Nephron progenitor cell (in vitro differentiated cells): ENCODE data around the gene ATG10.

Experiments used
- DNase-seq: peaks from one replicate; pipeline ENCODE4 v3.0.0; 2021
- H3K27ac Mint-ChIP-seq: 2 replicates; pipeline ENCODE4 v1.8.0; 2021; ENCODE audit warnings: mild to moderate bottlenecking, moderate library complexity, mixed read lengths
- H3K27me3 Mint-ChIP-seq: 2 replicates; pipeline ENCODE4 v1.8.0; 2021; ENCODE audit warnings: mild to moderate bottlenecking, low read depth, mixed read lengths; ENCODE audit not compliant: poor library complexity
- H3K36me3 Mint-ChIP-seq: 2 replicates; pipeline ENCODE4 v1.8.0; 2021; ENCODE audit warnings: low read depth, mixed read lengths
- H3K4me1 Mint-ChIP-seq: 2 replicates; pipeline ENCODE4 v1.8.0; 2021; ENCODE audit warnings: mixed read lengths
- H3K4me3 Mint-ChIP-seq: 2 replicates; pipeline ENCODE4 v1.8.0; 2021; ENCODE audit warnings: mild to moderate bottlenecking, moderate library complexity, mixed read lengths
- H3K9me3 Mint-ChIP-seq: 2 replicates; pipeline ENCODE4 v1.8.0; 2021; ENCODE audit warnings: mild to moderate bottlenecking, moderate library complexity, mixed read lengths
- CTCF ChIP-seq: fragments of 200-600 bp; sonication (generic); IDR thresholded peaks from 2 replicates; pipeline ENCODE4 v1.5.0; 2021; ENCODE audit warnings: antibody characterized with exemption

The ATG10 gene

DNA sequence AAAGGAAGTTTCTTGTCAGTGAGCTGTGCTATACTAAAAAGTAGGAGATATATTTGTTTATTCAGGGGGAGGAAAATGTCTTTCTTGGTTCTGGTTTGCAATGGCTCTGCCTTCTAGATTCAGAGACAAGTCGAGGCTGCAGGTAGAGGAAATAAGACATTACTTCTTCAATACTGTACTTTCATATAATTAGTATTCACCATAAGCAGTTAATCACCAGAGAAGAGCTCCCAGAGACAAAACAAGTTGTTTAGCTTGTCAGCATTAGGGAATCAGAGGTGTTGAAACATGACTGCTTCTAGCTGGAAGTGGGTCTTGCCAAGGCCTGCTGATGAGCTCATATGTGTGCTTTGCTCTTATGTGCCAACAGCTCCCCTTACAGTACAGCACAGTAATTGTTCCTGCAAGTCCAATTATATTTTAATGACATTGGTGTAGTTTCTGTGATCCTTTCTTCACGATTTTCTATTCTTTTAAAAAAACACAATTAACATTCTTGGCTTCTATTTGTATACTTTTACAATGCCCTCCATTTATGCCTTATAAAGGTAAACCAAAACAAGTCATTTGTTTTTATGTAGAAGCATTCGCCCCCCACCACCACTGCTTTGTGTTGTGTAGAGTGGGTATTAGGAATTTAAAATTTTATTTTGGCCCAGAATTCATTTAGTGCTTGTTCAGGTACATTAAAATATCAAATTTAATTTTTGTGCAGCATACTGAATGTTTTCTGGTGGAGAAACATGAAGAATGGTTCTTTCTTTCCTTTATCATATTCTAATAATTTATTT, 194.1 kb downstream of the ATG10 start:
- Mint-ChIP-seq H3K4me1 (peaks cover 24% of the 10 kb centered on the region), H3K27me3 (no peaks in the 10 kb centered on the region), H3K27ac (peak overlapping the region; percentile 59), H3K4me3 (no peak overlapping the region), H3K9me3 (no peaks in the 10 kb centered on the region), H3K36me3 (no peaks in the 10 kb centered on the region)
- peak; percentile 65 for TF ChIP-seq CTCF
- peak; percentile 22 for DNase-seq

DNA sequence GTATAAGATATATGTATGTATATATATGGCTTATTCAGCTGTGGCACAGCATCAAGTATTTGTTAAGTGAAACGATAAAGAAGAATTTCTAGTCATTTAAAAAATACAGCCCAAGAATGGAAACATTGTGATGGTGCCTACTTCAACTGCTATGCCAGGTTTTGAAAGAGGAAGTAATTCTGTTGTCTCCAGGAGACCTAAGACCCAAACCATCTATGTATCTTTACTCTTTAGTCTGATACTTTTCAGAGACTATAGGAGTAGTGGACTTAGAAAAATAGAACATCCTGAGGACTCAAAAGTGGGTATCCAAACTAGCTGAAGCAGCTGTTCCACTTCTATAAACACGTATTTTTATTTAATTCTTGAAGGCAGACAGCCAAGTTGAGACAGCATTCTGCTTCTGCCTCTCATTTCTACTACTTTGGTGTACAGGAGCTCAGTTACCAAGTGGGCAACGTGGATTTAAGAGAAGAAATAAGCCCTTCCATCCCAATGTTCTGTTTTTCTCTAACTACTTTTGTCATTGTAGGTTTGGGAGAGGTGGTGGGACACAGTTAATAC, 195.6 kb downstream of the ATG10 start:
- TF ChIP-seq CTCF, result no peak
- H3K4me1 Mint-ChIP-seq, result peaks cover 24% of the 10 kb centered on the region
- no peaks in the 10 kb centered on the region for H3K36me3 Mint-ChIP-seq
- no peak overlapping the region for H3K27ac Mint-ChIP-seq
- no peak for DNase-seq
- H3K4me3 Mint-ChIP-seq, result no peak overlapping the region
- no peaks in the 10 kb centered on the region for H3K9me3 Mint-ChIP-seq
- H3K27me3 Mint-ChIP-seq, result no peaks in the 10 kb centered on the region

DNA sequence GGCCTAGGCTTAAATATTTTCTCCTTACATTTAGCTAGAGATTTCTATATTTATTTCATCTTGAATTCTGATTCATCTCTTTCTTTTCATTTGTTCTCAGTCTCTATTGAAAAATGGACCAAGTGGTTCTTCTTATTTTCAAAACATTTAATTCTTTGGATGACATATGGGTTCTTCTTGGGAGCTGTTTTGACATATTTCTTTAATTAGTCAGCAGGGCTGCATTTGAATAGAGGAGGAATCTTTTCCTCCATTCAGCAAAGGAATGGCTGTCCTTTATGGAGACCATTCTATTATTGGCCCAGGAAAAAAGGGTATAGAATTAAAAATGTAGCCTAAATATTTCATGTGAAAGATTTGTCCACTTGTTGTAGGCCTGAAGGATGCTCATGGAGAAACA, 196.5 kb downstream of the ATG10 start:
- Mint-ChIP-seq H3K4me1 (peaks cover 24% of the 10 kb centered on the region), H3K9me3 (no peaks in the 10 kb centered on the region), H3K27ac (no peak overlapping the region), H3K27me3 (no peaks in the 10 kb centered on the region), H3K36me3 (no peaks in the 10 kb centered on the region), H3K4me3 (no peak overlapping the region)
- TF ChIP-seq CTCF, result no peak
- DNase-seq, result no peak

DNA sequence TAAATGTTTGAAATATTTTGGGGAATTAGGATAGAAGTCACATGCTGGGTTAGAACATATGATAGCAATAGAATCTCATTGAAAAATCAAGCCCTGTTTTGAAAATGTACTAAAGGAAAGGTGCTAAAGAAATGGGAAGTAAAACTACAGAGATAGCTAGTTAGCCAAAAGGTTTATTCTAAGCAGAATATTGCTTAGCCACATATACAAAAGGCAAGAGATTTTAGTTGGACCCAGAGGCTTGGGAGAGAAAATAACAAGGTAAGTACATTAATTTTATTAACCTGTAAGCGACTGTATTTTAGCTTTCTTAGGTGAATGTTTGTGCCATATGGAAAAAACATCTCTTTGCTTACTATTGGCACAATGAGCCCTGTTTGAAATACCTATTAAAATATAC, 198.1 kb downstream of the ATG10 start:
- H3K9me3 Mint-ChIP-seq, result no peaks in the 10 kb centered on the region
- no peak overlapping the region for H3K4me3 Mint-ChIP-seq
- peaks cover 22% of the 10 kb centered on the region for H3K4me1 Mint-ChIP-seq
- no peak for DNase-seq
- H3K27me3 Mint-ChIP-seq, result no peaks in the 10 kb centered on the region
- H3K36me3 Mint-ChIP-seq, result no peaks in the 10 kb centered on the region
- no peak overlapping the region for H3K27ac Mint-ChIP-seq
- no peak for TF ChIP-seq CTCF

- no peaks in the 10 kb centered on the region for H3K27me3 Mint-ChIP-seq
- DNase-seq, result peak; percentile 68
- no peak overlapping the region for H3K4me3 Mint-ChIP-seq
- H3K27ac Mint-ChIP-seq, result no peak overlapping the region
- H3K36me3 Mint-ChIP-seq, result no peaks in the 10 kb centered on the region
- H3K4me1 Mint-ChIP-seq, result no peaks in the 10 kb centered on the region
- TF ChIP-seq CTCF, result peak; percentile 62
- no peaks in the 10 kb centered on the region for H3K9me3 Mint-ChIP-seq
These were observed 202.5 kb downstream of the ATG10 start for GRCh38 chr5:82174128-82174918.
